Naive thymus-derived CD4-positive, alpha-beta T cell (primary cell): ENCODE measurements around the gene MRPL16. TPM values are rescaled to one million over a fixed set of nuclear protein-coding genes. Genes with fewer than 3 reads are reported as not detected.
A peak's percentile ranks its signal among the peaks of the same experiment; 100 is the strongest.

ENCODE experiments used
- ATAC-seq: fragments of 150-1000 bp; cut with Tn5 transposase; 2 replicates; pipeline ENCODE4 v1.10.0; 2021; ENCODE audit warnings: mild to moderate bottlenecking, moderate library complexity
- CTCF ChIA-PET: fragments of 350-600 bp; sonication (Branson Sonifier 250); formaldehyde crosslinking; loops from one replicate; lab custom pipeline; 2021; ENCODE audit warnings: antibody characterized with exemption; lab: Charles Lee
- POLR2A ChIA-PET: fragments of 350-600 bp; sonication (Branson Sonifier 250); formaldehyde crosslinking; loops from one replicate; lab custom pipeline; 2021; ENCODE audit warnings: antibody characterized with exemption, inconsistent platforms; lab: Charles Lee
- DNase-seq, 9 donors: peaks; one replicate each; pipeline versions ENCODE4 v3.0.0 to v3.0.0-alpha.2; 2020 to 2022; ENCODE audit warnings: mixed read lengths in 1 of 9
- H3K27ac ChIP-seq: one replicate; pipeline ENCODE4 v1.7.0; 2013; ENCODE audit warnings: mild to moderate bottlenecking, low read depth, low read length, moderate library complexity
- H3K27me3 ChIP-seq, 2 donors: one replicate each; pipeline ENCODE4 v1.7.0; 2013; ENCODE audit warnings: low read length in 2 of 2, mild to moderate bottlenecking in 2 of 2, moderate library complexity in 2 of 2; ENCODE audit not compliant: control insufficient read depth in 2 of 2, insufficient read depth in 2 of 2
- H3K36me3 ChIP-seq, 3 experiments: 1 replicate in 2 of 3; 2 replicates in 1 of 3; pipeline ENCODE4 v1.7.0; 2013; ENCODE audit warnings: low read length in 3 of 3, mild to moderate bottlenecking in 3 of 3, moderate library complexity in 1 of 3; ENCODE audit not compliant: insufficient read depth in 3 of 3, control insufficient read depth in 2 of 3
- H3K4me1 ChIP-seq, 2 donors: one replicate each; pipeline ENCODE4 v1.7.0; 2013; ENCODE audit warnings: low read length in 2 of 2, mild to moderate bottlenecking in 2 of 2, moderate library complexity in 1 of 2; ENCODE audit not compliant: control insufficient read depth in 2 of 2, insufficient read depth in 2 of 2
- H3K4me3 ChIP-seq: 2 replicates; pipeline ENCODE4 v1.7.0; 2013; ENCODE audit warnings: mild to moderate bottlenecking, low read length
- H3K9me3 ChIP-seq, 3 experiments: 1 replicate in 2 of 3; 2 replicates in 1 of 3; pipeline ENCODE4 v1.7.0; 2013; ENCODE audit warnings: low read length in 3 of 3; ENCODE audit not compliant: control insufficient read depth in 2 of 3
- H3K27ac Mint-ChIP-seq, 9 donors: one replicate each; pipeline ENCODE4 v1.8.0; 2020 to 2022; ENCODE audit warnings: mixed read lengths in 9 of 9, mild to moderate bottlenecking in 8 of 9, moderate library complexity in 5 of 9, inconsistent platforms in 2 of 9
- H3K27me3 Mint-ChIP-seq, 5 donors: one replicate each; pipeline ENCODE4 v1.8.0; 2021 to 2022; ENCODE audit warnings: mixed read lengths in 5 of 5, mild to moderate bottlenecking in 1 of 5
- H3K36me3 Mint-ChIP-seq, 5 donors: one replicate each; pipeline ENCODE4 v1.8.0; 2020 to 2022; ENCODE audit warnings: mixed read lengths in 5 of 5, mild to moderate bottlenecking in 3 of 5, inconsistent platforms in 1 of 5
- H3K4me1 Mint-ChIP-seq, 7 donors: one replicate each; pipeline ENCODE4 v1.8.0; 2020 to 2022; ENCODE audit warnings: mixed read lengths in 7 of 7, mild to moderate bottlenecking in 3 of 7, inconsistent platforms in 1 of 7
- H3K4me3 Mint-ChIP-seq, 10 donors: one replicate each; pipeline ENCODE4 v1.8.0; 2020 to 2022; ENCODE audit warnings: mild to moderate bottlenecking in 10 of 10, mixed read lengths in 10 of 10, moderate library complexity in 6 of 10, inconsistent platforms in 2 of 10
- H3K9me3 Mint-ChIP-seq, 11 donors: one replicate each; pipeline ENCODE4 v1.8.0; 2020 to 2022; ENCODE audit warnings: mixed read lengths in 11 of 11, mild to moderate bottlenecking in 4 of 11, inconsistent platforms in 1 of 11, moderate library complexity in 1 of 11
- intact Hi-C, 2 donors: fragments of 100-400 bp; cut with micrococcal nuclease; formaldehyde crosslinking; loops; one replicate each; pipeline ENCODE4 v1.15.1; 2023
- polyA plus RNA-seq, 2 donors: library from polyadenylated mRNA; unstranded; fragments of 300-500 nt; fragmentation: Illumina TruSeq; gene quantifications; one replicate each; pipeline ENCODE4 v1.2.3, GENCODE V29; 2021
- total RNA-seq, 6 experiments: library from RNA in 5 of 6; stranded (reverse) in 5 of 6; gene quantifications; 1 replicate in 5 of 6; 2 replicates in 1 of 6; pipeline ENCODE4 v1.2.3 and lab custom pipeline; 2021 to 2026

MRPL16 gene
- total and polyA plus RNA-seq, 7 experiments from 2014 or later, result 25.1 to 108 (median 40.8) TPM

DNA sequence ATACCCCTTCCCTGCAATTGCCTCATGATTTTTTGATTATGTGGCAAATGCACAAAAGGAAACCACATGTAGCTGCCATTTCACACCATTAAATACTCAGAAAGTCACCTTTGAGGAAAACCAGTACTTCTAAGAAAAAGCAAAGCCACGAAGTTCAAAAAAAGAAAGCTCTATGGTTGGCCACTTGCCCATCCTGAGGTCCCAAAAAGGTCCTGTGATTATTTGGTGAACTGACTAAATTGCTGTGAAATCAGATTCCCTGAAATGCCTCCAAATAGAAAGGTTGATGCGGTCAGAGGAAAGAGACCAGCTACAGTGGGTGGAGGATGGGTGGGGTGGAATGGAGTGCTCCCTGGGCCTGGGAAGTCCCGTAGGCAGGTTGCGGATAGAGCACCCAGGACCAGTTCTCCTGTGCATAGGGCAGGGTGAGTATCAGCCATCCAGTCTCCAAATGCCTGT, 26.9 kb downstream of the MRPL16 start:
- intact Hi-C loops, result loop anchor here in 1 of 2 donors (2.0 kb wide), 1 partner anchor 17 kb away; no protein-coding TSS in a partner anchor
- Histone ChIP-seq H3K4me3 (no peak overlapping the region), H3K36me3 (no peaks in the 10 kb centered on the region), H3K27ac (no peak overlapping the region), H3K9me3 (no peaks in the 10 kb centered on the region), H3K27me3 (no peaks in the 10 kb centered on the region), H3K4me1 (peaks cover 0 to 14% of the 10 kb centered on the region in 2 donors)
- no peak for ATAC-seq
- peak overlapping the region in 1 of 10 donors; percentile 18 for H3K4me3 Mint-ChIP-seq
- H3K36me3 Mint-ChIP-seq, result peaks cover 11 to 64% (median 33%) of the 10 kb centered on the region in 5 donors
- H3K27me3 Mint-ChIP-seq, result no peaks in the 10 kb centered on the region
- H3K9me3 Mint-ChIP-seq, result peaks cover 0 to 6% (median 0%) of the 10 kb centered on the region in 11 donors
- H3K4me1 Mint-ChIP-seq, result peaks cover 0 to 69% (median 5%) of the 10 kb centered on the region in 7 donors
- ChIA-PET POLR2A (interaction anchor here (0.6 kb wide), 1 partner anchor 656 kb away, joined by 3 read pairs; no protein-coding TSS in a partner anchor), CTCF (no interaction called here)
- no peak for DNase-seq
- peak overlapping the region in 1 of 9 donors; percentile 69 for H3K27ac Mint-ChIP-seq

DNA sequence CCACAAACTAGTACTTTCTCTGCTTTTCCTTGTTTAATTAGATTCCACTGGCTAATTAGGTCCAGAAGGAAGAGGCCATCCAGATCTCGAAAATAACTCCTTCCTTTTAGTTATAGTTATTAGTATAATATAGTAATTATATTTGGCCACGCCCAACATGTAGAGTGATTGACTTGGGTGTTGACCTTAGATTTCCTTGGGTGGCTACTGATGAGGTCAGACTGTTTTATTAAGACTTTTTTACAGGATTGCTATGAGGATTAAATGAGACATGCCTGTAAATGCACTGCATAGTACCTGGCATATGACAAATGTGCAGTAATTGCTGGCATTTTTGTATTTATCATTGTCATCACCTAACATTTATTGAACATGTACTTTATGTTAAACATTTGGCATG, 28.5 kb downstream of the MRPL16 start:
- Mint-ChIP-seq H3K36me3 (peaks cover 5 to 69% (median 31%) of the 10 kb centered on the region in 5 donors), H3K4me3 (no peak overlapping the region)

DNA sequence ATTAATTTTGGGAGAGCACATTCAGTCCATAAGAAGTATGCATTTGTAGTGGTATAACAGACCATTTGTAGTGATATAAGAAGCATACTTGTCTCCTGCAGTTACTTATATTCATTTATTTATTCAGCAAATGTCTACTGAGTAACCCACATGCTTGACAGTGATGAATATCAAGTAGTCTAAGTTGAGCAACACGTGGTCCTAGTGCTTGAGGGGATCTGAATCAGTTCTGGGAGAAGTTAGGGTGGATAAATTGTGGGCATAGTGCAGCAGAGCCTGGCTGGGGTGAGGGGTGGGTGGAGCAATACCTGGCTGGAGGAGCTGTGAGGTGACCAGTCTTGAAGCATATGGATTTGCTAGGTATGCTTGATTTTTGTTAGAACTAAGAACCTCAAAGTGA, 31.1 kb downstream of the MRPL16 start:
- ChIA-PET POLR2A (no interaction called here), CTCF (no interaction called here)
- peaks cover 0 to 6% (median 0%) of the 10 kb centered on the region in 11 donors for H3K9me3 Mint-ChIP-seq
- Histone ChIP-seq H3K4me3 (no peak overlapping the region), H3K27me3 (no peaks in the 10 kb centered on the region), H3K4me1 (peaks cover 0 to 14% of the 10 kb centered on the region in 2 donors), H3K9me3 (no peaks in the 10 kb centered on the region), H3K27ac (no peak overlapping the region), H3K36me3 (no peaks in the 10 kb centered on the region)
- intact Hi-C loops, result no loop called here
- no peaks in the 10 kb centered on the region for H3K27me3 Mint-ChIP-seq
- no peak overlapping the region for H3K4me3 Mint-ChIP-seq
- H3K36me3 Mint-ChIP-seq, result peaks cover 5 to 67% (median 37%) of the 10 kb centered on the region in 5 donors
- no peak for DNase-seq
- no peak overlapping the region for H3K27ac Mint-ChIP-seq
- ATAC-seq, result no peak
- peaks cover 0 to 73% (median 5%) of the 10 kb centered on the region in 7 donors for H3K4me1 Mint-ChIP-seq

More for the DNA sequence above, 28.5 kb downstream of the MRPL16 start:
- no peak for ATAC-seq
- ChIA-PET POLR2A (no interaction called here), CTCF (no interaction called here)
- H3K9me3 Mint-ChIP-seq, result peaks cover 0 to 6% (median 0%) of the 10 kb centered on the region in 11 donors
- no peaks in the 10 kb centered on the region for H3K27me3 Mint-ChIP-seq
- Histone ChIP-seq H3K4me3 (no peak overlapping the region), H3K4me1 (peaks cover 0 to 14% of the 10 kb centered on the region in 2 donors), H3K27ac (no peak overlapping the region), H3K36me3 (no peaks in the 10 kb centered on the region), H3K9me3 (no peaks in the 10 kb centered on the region), H3K27me3 (no peaks in the 10 kb centered on the region)
- H3K27ac Mint-ChIP-seq, result no peak overlapping the region
- peaks cover 0 to 73% (median 5%) of the 10 kb centered on the region in 7 donors for H3K4me1 Mint-ChIP-seq
- DNase-seq, result no peak
- intact Hi-C loops, result loop anchor here in 1 of 2 donors (2.0 kb wide), 1 partner anchor 15 kb away; no protein-coding TSS in a partner anchor

DNA sequence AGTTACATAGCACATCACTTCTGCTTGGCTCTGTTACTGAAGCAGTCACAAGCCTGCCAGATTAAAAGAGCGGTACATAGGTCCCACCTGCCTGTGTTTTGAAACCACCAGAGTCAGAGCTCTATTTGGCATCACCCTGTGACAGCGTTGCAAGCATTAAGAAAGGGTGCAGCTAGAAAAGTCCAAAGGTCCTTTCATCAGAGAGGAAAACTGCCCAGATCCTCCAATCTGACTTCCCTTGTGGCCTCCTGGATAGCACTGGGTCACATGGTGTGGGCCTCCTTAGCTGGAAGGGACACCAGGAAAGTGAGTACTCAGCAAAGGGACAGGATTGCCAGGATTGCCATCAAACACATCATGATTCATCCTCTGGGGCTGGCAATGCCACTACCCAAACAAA, 32.5 kb downstream of the MRPL16 start:
- H3K4me1 Mint-ChIP-seq, result peaks cover 5 to 67% (median 6%) of the 10 kb centered on the region in 7 donors

DNA sequence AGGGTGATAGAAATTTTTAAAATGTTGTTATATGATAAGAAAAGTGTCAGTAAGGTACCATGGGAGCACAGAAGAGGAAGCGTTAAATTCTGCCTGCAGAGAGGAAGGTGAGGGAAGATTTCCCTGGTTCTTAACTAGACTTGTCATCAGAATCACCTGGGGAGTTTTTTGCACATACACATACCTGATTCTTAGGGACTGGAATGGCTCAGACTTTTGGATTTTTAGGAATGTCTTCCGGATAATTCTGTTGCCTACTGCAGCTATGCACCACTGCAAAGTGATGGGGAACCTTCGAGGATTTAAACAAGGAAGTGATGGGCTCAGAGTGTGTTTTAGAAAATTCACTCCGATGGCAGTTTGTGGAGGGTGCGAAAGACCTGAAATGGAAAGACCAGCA, 33.5 kb downstream of the MRPL16 start:
- Histone ChIP-seq H3K27ac (no peak overlapping the region), H3K27me3 (no peaks in the 10 kb centered on the region), H3K36me3 (no peaks in the 10 kb centered on the region), H3K9me3 (no peaks in the 10 kb centered on the region), H3K4me3 (no peak overlapping the region), H3K4me1 (peaks cover 0 to 14% of the 10 kb centered on the region in 2 donors)
- ATAC-seq (no peak), DNase-seq (no peak)
- intact Hi-C loops, result no loop called here
- ChIA-PET POLR2A (interaction anchor here (0.7 kb wide), 1 partner anchor 12 kb away, joined by 3 read pairs; no protein-coding TSS in a partner anchor), CTCF (no interaction called here)
- H3K4me1 Mint-ChIP-seq, result peaks cover 15 to 69% (median 16%) of the 10 kb centered on the region in 7 donors
- H3K9me3 Mint-ChIP-seq, result peaks cover 0 to under 1% (median 0%) of the 10 kb centered on the region in 11 donors
- peaks cover 0 to 57% (median 35%) of the 10 kb centered on the region in 5 donors for H3K36me3 Mint-ChIP-seq
- peak overlapping the region in 1 of 10 donors; percentile 16 for H3K4me3 Mint-ChIP-seq
- H3K27me3 Mint-ChIP-seq, result no peaks in the 10 kb centered on the region
- H3K27ac Mint-ChIP-seq, result peak overlapping the region in 2 of 9 donors; percentile 36 to 40

More for the DNA sequence above, 32.5 kb downstream of the MRPL16 start:
- Mint-ChIP-seq H3K9me3 (peaks cover 0 to 3% (median 0%) of the 10 kb centered on the region in 11 donors), H3K4me3 (no peak overlapping the region), H3K36me3 (peaks cover 0 to 60% (median 36%) of the 10 kb centered on the region in 5 donors), H3K27ac (no peak overlapping the region), H3K27me3 (no peaks in the 10 kb centered on the region)
- ATAC-seq (no peak), DNase-seq (no peak)
- H3K4me3 ChIP-seq, result no peak overlapping the region
- POLR2A ChIA-PET, result no interaction called here
- H3K36me3 ChIP-seq, result no peaks in the 10 kb centered on the region
- H3K27me3 ChIP-seq, result no peaks in the 10 kb centered on the region
- H3K4me1 ChIP-seq, result peaks cover 2 to 5% of the 10 kb centered on the region in 2 donors
- intact Hi-C loops, result no loop called here
- CTCF ChIA-PET, result no interaction called here
- no peak overlapping the region for H3K27ac ChIP-seq
- H3K9me3 ChIP-seq, result no peaks in the 10 kb centered on the region

DNA sequence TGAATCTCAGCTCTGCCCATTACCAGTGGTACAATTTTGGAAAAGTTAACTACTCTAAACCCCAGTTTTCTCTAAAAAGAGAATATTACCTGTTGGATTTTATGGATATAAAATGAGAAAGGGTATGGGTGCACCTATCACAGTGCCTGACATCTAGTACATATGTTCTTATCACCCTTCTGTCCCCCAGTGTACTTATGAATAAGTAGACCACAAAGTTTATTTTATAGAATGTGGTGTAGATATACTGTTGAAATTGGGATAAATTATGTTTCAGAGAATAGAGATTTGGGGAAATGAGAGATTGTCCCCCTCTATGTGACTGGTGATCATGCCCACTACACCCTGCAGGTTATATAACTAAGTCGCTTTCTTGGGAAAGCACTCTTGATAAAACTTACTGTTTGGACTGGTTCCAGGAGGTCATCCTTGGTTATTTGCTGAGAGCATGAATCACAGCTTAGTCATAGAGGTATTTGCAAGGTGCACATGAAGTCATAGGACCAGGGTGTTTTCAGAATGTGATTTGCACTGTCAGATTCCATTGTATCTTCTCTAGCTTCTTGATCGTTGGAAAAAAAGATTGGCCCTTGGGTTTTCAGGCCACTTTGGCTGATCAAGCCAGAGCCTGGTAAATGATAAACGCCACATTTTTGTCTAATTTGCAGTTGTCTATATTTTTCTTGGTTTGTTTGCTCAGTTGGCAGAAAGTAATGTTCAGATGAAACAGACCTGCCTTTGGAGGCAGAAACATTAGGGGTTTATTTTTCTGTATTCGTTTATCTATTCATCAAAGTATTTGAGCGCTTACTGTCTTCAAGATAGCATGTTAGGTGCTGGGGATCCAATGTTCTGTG, 34.1 kb downstream of the MRPL16 start:
- intact Hi-C loops, result no loop called here
- H3K9me3 ChIP-seq, result no peaks in the 10 kb centered on the region
- peaks cover 0 to 19% of the 10 kb centered on the region in 2 donors for H3K4me1 ChIP-seq
- H3K27ac Mint-ChIP-seq, result peak overlapping the region in 2 of 9 donors; percentile 40 to 55
- H3K27ac ChIP-seq, result no peak overlapping the region
- CTCF ChIA-PET, result interaction anchor here (1.0 kb wide), 1 partner anchor 23 kb away, joined by 3 read pairs; no protein-coding TSS in a partner anchor
- DNase-seq (no peak), ATAC-seq (no peak)
- no peaks in the 10 kb centered on the region for H3K36me3 ChIP-seq
- H3K27me3 Mint-ChIP-seq, result no peaks in the 10 kb centered on the region
- H3K4me3 ChIP-seq, result no peak overlapping the region
- H3K36me3 Mint-ChIP-seq, result peaks cover 0 to 55% (median 28%) of the 10 kb centered on the region in 5 donors
- H3K27me3 ChIP-seq, result no peaks in the 10 kb centered on the region
- H3K4me3 Mint-ChIP-seq, result peak overlapping the region in 1 of 10 donors; percentile 16
- no peaks in the 10 kb centered on the region for H3K9me3 Mint-ChIP-seq
- POLR2A ChIA-PET, result no interaction called here
- peaks cover 16 to 71% (median 23%) of the 10 kb centered on the region in 7 donors for H3K4me1 Mint-ChIP-seq
